Left ventricle myocardium inferior (tissue), 1 donor: Measurements from ENCODE around the gene KIAA1755. TPM values are rescaled to one million over a fixed set of nuclear protein-coding genes. Genes with fewer than 3 reads are reported as not detected.
A peak's percentile ranks its signal among the peaks of the same experiment; 100 is the strongest.

Source experiments
- DNase-seq: peaks from one replicate; pipeline ENCODE4 v3.0.0-alpha.2; 2020
- H3K27ac ChIP-seq: fragments of 200-600 bp; replicated peaks from 2 replicates; pipeline ENCODE4 v1.8.0; 2021
- H3K27me3 ChIP-seq: fragments of 200-600 bp; 2 replicates; pipeline ENCODE4 v1.8.0; 2021; ENCODE audit warnings: low read depth
- H3K36me3 ChIP-seq: fragments of 200-600 bp; 2 replicates; pipeline ENCODE4 v1.8.0; 2021
- H3K4me1 ChIP-seq: fragments of 200-600 bp; 2 replicates; pipeline ENCODE4 v1.8.0; 2021
- H3K4me3 ChIP-seq: fragments of 200-600 bp; 2 replicates; pipeline ENCODE4 v1.8.0; 2021; ENCODE audit warnings: mild to moderate bottlenecking, moderate library complexity
- H3K9me3 ChIP-seq: fragments of 200-600 bp; replicated peaks from 2 replicates; pipeline ENCODE4 v1.8.0; 2021
- CTCF ChIP-seq: fragments of 200-600 bp; IDR thresholded peaks from 2 replicates; pipeline ENCODE4 v1.8.0; 2021; ENCODE audit warnings: antibody characterized with exemption, mild to moderate bottlenecking, borderline replicate concordance
- intact Hi-C: fragments of 100-400 bp; cut with micrococcal nuclease; formaldehyde crosslinking; loops from one replicate; pipeline ENCODE4 v1.11.0; 2022
- total RNA-seq: library from RNA; stranded (reverse); fragmentation: NEBNext Ultra II Directional; extraction: Animal tissue kit (Norgen Biotek cat#: 25700); gene quantifications from one replicate; pipeline ENCODE4 v1.2.1, GENCODE V29; 2021
- donor health status: DM: no; HTN: yes; CAD: no; lungs with severe emphysema.

Gene KIAA1755
- total RNA-seq, 1 donor from 2014 or later = 7.1 TPM

GRCh38 chr20:38172408-38172807, 88.1 kb downstream of the KIAA1755 start:
- intact Hi-C loops = no loop called here
- Histone ChIP-seq H3K27ac (no peak overlapping the region), H3K4me3 (no peak overlapping the region), H3K27me3 (no peaks in the 10 kb centered on the region), H3K36me3 (no peaks in the 10 kb centered on the region), H3K9me3 (no peaks in the 10 kb centered on the region), H3K4me1 (peaks cover 26% of the 10 kb centered on the region)
- DNase-seq = no peak
- peak; percentile 11 for TF ChIP-seq CTCF

GRCh38 chr20:38171675-38172043, 88.9 kb downstream of the KIAA1755 start:
- intact Hi-C loops = no loop called here
- TF ChIP-seq CTCF = no peak
- no peak for DNase-seq
- peak overlapping the region; percentile 66 for H3K27ac ChIP-seq
- peaks cover 26% of the 10 kb centered on the region for H3K4me1 ChIP-seq
- H3K4me3 ChIP-seq = no peak overlapping the region
- no peaks in the 10 kb centered on the region for H3K9me3 ChIP-seq
- no peaks in the 10 kb centered on the region for H3K36me3 ChIP-seq
- H3K27me3 ChIP-seq = no peaks in the 10 kb centered on the region

- peak; percentile 42 for DNase-seq
- Histone ChIP-seq H3K36me3 (no peaks in the 10 kb centered on the region), H3K27ac (peak overlapping the region; percentile 66), H3K4me3 (no peak overlapping the region), H3K27me3 (no peaks in the 10 kb centered on the region), H3K4me1 (peaks cover 26% of the 10 kb centered on the region), H3K9me3 (no peaks in the 10 kb centered on the region)
- intact Hi-C loops = no loop called here
- no peak for TF ChIP-seq CTCF
Observed at GRCh38 chr20:38170826-38171674, 89.5 kb downstream of the KIAA1755 start.

- H3K27ac ChIP-seq = peak overlapping the region; percentile 66
- H3K4me1 ChIP-seq = peaks cover 26% of the 10 kb centered on the region
- intact Hi-C loops = no loop called here
Observed at GRCh38 chr20:38170219-38170825, 90.2 kb downstream of the KIAA1755 start.

More at GRCh38 chr20:38170219-38170825, 90.2 kb downstream of the KIAA1755 start:
- DNase-seq = no peak
- no peak for TF ChIP-seq CTCF
- H3K27me3 ChIP-seq = no peaks in the 10 kb centered on the region
- H3K4me3 ChIP-seq = no peak overlapping the region
- H3K9me3 ChIP-seq = no peaks in the 10 kb centered on the region
- H3K36me3 ChIP-seq = no peaks in the 10 kb centered on the region
